Stimulated activated CD4-positive, alpha-beta T cell treated with anti-CD3 and anti-CD28 coated beads, Interleukin-12 subunit alpha, Interleukin-12 subunit beta, amount 100 ng/mL, for 24 hours (primary cell): ENCODE measurements around the gene ADCY10.
"Not testable (repeated sequence)": the region's sequence is repeated elsewhere in the genome, so short reads cannot be mapped to it uniquely, and the experiment has no call there.

ENCODE experiments used
- DNase-seq, 2 experiments: peaks; one replicate each; pipeline ENCODE4 v3.0.0-alpha.2; 2020; ENCODE audit warnings: low read depth in 2 of 2

Gene ADCY10

DNA sequence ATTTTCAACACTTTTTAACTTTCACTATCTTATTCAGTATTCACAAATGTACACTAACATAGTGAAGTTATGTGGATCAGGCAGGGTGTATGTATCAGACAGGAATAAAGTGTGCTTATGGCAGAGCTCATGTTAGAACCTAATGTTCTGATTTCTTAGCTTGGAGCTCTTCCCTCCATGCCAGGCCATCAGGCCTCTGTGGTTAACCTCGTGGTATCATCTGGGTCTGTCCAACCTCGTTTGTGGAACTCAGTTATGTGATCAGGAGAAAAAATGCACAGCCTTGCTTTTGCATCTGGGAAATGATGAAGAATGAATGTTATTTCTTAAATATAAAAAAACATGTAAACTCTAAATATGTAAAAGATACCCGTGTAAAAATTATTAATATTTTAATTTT, 105.2 kb downstream of the ADCY10 start:
- DNase-seq: no peak

DNA sequence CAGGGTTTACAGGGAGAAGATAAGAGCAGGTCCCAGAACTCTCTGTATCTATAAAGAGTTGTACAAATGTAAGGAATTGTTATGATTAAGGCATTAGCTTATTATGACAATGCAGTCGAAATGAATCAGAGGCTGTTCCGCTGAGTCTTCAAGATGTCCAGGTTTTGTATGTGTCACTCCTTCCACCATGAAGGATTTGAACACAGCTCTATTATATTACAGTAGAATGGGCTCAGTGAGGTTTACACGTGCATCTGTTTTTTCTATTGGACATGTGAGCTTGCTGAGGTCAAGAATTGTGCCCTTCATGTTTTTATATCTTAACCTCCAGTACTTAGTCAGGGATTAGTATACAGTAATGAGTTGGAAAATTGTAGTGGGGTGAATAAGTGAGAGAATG, 105.8 kb downstream of the ADCY10 start:
- DNase-seq: no peak

DNA sequence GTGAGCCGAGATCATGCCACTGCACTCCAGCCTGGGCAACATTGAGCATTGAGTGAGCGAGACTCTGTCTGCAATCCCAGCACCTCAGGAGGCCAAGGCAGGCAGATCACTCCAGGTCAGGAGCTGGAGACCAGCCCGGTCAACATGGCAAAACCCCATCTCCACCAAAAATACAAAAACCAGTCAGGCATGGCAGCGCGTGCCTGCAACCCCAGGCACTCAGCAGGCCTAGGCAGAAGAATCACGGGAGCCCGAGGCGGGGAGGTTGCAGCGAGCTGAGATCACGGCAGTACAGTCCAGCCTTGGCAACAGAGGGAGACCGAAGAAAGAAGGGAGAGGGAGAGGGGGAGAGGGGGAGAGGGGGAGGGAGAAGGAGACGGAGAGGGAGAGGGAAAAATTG, 107.3 kb downstream of the ADCY10 start:
- DNase-seq: not testable (repeated sequence)

DNA sequence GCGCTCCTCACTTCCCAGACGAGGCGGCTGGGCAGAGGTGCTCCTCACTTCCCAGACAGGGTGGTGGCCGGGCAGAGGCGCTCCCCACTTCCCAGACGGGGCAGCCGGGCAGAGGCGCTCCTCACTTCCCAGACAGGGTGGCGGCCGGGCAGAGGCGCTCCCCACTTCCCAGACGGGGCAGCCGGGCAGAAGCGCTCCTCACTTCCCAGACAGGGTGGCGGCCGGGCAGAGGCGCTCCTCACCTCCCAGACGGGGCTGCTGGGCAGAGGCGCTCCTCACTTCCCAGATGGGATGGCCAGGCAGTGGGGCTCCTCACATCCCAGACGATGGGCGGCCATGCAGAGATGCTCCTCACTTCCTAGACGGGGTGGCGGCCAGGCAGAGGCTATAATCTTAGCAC, 107.7 kb downstream of the ADCY10 start:
- not testable (repeated sequence) for DNase-seq

DNA sequence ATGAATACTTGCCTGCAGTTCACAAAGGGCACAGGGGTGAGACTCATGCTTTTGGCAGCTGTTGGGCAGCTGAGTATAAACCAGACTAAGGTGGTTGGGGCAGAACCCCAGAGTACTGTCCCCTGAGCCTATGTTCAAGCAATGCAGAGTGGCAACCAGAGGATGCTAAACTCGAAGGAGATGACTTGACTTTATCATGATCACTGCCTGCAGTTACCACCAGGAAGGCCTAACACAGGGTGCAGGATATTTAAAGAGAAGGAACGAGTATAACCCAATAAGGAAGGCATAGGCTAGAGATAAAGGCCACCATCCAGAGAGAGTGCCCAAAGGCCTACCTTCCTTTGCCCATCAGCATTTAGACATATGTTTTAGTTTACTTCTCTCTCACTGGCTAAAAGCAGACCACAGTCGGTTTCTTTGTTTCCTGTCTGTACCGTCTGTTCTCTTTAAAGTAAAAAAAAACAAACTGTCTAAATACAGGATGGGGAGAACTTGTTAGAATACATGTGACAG, 108.8 kb downstream of the ADCY10 start:
- DNase-seq: no peak

DNA sequence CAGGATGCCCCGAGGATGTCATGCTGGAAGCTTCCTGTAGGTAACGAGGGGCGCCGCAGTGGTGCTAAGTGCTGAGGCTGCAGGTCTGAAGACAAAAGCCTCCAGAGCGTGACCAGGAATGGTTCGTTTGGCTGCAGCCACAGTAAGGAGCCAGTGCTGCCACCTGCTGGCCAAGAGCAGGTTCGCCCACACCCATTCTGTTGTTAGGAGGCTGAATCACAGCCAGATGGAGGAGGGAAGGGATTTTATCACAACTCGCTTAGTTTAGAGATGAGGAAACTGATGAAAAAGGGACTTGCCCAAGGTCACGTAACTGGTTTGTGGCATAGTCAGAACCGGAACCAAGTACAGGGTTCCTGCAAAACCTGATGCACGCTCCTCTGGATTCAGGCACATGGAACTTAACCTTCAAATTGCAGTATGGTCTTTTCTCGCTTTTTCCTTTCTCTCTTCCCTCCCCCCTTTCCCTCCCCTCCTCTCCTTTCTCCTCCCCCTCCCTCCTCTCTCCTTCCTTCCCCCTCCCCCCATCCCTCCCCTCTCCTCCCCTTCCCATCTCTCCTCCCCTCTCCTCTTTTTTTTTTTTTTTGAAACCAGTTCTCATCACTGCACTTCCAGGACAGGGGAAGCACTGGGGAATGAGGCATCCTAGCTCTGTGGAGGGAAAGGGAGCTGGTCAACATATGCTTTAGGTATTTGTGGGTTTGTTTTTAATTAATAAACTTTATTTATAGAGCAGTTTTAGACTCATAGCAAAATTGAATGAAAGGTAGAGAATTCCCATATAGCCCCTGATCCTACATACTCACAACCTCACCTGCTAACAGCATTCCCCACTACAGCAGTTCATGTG, 110.4 kb downstream of the ADCY10 start:
- peak; percentile 77 to 92 for DNase-seq

DNA sequence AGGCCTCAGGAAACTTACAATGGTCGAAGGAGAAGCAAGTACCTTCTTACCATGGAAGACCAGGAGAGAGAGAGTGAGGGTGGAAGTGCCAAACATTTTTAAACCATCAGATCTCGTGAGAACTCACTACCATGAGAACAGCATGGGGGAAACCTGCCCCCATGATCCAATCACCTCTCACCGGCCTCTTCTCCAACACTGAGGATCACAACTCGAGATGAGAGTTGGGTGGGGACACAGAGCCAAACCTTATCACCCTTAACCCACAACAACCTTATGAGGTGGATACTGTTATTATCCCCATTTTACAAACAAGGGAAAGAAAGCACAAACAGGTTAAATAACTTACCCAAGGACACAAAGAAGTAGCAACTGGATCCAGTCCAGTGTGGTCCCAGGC, 111.7 kb downstream of the ADCY10 start:
- DNase-seq: no peak

DNA sequence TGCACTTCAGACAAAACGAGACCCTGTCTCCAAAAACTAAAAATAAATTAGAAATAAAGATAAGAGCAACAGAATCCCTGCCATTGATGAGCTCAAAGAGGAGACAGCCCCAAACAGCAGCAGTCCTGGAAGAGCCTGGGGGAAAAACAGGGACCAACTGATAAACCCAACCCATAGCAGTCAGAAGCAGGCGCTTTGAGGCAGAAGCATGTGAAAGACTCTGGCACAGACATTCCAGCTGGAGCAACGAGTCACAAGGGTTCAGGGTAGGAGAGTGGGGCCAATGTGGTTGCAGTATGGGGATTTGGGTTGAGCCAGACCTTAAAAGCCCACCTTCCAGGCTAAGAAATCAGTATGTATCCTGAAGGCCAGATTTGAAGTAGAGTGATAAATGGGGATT, 113.7 kb downstream of the ADCY10 start:
- no peak for DNase-seq

DNA sequence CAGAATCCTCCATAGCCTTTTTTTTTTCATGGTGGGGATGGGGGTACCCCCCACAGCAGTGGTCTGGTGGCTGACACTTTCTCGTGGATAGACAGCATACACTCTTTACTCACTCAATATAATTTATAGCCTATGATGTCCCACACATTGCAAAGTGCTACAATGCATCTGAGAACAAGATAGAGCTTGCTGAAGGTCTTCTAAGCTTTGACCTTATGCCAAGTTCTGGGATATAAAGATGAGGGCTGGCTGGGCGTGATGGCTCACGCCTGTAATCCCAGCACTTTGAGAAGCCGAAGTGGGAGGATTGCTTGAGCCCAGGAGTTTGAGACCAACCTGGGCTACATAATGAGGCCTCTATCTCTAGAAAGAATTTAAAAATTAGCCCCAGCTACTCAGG, 114.2 kb downstream of the ADCY10 start:
- DNase-seq: no peak

DNA sequence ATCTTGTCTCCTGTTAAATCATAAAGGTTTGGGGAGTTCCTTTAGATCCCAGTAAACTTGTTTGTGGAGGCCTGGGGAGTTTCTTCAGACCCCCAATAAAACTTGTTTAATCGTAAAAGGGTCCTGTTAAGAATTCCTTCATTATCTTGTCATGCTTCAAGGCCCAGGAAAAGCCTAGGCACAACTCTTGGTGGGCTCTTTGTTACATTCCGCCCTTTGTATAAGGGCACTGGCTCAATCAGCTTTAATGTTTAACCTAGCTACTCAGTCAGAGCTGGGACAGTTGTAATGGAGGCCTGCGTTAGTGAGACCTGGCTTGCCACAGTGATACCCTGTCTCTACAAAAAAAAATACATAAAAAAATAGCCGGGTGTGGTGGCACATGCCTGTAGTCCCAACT, 115.0 kb downstream of the ADCY10 start:
- DNase-seq: no peak

DNA sequence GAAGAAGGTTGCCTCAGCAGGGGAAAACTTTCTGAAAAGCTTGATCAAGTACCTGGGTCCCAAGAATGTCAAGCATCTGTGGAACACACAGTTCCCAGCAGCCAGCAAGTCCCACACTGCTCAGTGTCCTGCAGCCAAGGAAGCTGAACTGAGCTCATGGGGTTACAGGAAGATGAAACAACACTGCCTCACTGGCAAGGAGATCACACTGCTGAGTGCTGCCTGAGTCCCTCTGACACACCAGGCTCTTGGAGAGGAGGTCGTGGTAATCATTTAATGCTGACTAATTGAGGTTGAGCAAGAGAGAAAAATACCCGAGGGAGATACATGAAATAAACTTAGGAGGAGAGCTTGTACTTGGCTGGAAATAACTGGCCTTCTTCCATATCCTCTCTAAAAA, 116.9 kb downstream of the ADCY10 start:
- no peak for DNase-seq

DNA sequence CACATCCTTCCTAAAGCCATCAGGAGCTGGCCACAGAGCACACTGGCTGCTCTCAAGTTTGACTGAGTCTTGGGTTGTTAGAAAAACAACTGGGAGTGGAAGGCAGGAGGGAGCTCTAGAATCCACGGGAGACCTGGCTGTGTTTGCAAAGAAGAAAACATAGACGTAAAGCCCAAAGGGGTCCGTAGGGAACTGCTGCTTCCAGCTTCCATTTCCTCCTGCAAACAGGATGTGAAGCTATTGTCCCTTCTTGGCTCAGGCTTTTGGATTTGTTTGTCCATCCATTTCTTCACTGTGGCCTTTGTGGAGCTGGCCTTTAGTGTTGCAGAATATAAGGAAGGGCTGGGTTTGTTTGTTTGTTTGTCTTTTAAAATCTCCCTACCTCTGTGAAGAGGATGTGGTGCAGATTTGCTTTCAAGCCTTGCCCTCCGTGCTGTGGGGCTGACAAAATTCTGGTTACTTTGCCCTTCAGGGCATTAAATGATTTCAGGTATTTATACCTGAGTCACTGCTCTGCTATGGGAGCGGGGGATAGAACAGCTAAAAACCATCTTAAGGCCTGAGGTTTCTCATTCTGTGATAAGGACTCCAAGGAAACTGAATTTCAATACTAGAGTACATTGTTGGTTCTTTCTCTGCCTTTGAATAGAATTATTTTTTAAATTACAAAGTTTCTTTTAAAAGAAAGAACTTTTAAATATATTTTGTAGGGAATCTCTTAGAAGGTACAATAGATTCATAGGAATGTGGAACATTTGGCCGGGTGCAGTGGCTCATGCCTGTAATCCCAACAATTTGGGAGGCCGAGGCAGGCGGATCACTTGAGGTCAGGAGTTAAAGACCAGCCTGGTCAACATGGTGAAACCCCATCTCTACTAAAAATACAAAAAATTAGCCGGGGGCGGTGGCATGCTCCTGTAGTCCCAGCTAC, 117.9 kb downstream of the ADCY10 start:
- DNase-seq: no peak

DNA sequence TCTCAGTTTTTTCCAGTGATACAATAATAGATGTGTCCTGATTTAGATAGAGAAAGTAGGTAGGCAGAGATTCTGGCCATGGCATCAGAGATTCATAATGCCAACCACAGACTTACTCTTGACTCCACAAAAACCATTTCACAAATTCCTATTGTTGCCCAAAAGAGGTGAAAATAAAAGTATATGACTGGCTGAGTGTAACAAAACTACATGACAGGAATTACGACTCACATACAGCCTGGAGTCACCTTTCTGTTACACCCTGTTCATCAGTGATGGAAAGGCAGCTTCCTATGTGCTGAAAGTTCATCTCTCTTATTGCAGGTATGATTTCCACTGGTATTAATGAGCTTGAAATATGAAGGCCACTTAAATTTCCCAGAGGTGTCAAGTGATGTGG, 119.9 kb downstream of the ADCY10 start:
- no peak for DNase-seq

DNA sequence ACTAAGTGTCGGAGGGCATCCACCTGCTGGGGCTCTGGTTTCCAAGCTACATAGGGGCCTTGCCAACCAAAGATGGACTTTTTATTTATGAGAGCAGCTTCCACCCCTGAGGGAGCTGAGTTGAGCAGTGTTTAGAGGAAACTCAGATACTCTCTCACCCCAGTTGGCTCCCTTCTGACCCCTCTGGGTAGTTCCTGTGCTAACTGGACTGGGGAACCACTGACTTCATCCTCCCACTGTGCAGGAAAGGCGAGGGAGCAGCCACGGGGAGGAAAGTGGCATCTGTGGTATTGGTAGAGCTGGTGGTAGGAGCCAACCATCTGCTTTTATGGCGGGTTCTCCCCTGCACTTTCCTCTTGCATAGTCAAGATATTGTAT, 121.8 kb downstream of the ADCY10 start:
- DNase-seq: no peak

DNA sequence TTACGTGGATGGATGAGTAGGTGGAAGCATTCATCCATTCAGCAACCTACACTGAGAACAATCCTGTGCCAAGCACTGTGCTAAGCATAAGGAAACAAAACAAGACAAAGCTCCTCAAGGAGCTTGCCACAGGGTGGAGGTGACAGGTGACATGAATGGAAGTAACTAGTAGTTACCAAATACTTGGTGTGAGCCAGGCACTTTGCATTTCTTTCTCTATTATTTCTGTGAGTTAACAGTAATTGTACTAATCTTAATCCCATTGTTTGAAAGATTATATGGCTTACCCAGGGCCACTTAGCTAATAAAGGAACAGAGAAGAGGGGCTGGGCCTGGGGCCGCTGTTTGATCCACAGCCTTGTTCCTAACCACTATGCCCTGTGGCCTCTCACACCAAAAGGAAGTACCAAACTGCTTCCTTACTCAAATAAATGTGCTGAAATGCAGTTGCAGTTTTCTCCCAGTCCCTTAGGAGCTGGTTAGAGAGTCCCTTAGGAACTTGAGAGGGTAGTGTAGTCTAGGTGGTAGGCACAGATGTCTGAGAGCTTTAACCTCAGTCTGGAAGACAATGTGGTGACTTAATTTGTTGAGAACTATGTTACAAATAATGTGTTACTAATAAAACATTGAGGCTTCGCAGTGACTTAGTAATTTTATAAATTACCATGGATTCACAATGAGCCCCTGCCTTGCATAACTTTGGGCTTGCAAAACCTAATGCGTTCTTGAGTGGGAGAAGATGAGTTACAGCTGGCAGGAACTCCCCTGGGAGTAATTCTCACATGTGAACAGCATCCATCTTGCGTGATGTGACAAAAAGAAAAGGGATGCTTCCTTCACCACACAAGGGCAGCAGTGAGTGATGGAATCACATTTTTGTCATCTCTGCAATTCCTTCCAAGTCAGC, 122.4 kb downstream of the ADCY10 start:
- no peak for DNase-seq

DNA sequence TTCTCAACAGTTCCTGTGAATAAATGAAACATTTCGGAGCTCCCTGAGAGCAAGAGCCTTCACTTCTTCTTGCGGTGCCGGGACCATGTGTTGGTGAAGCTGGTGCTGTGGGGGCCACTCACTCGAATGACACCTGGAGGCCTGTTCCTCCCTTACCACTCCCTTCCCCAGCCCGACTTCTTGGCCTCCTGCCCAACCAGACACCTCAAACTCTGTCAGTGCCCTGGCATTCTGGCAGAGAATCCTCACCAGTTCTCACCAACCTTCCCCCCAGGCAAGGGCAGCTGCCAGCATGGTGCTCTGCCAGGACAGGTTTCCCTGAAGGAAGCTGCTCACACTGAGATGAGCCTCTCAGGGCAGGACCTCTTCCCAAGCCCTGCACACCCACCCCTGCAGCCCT, 123.8 kb downstream of the ADCY10 start:
- no peak for DNase-seq

DNA sequence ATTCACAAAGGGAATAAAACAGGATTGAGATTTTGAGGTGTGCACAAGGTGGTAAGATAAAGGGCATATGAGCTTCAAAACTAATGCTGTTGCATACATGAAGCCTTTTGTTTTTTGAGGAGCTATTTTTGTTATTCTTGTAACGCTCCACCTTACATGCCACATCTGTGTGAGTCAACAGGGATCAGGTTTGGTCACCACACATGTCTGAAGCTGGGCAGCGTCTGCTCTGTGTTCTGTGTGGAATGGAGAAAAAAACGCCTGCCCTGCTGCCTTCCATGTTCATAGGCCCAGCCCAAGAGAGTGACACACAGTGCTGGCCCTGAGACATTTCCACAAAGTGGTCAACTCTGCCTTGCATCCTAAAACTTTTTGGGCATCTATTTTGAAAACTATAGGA, 124.4 kb downstream of the ADCY10 start:
- no peak for DNase-seq

DNA sequence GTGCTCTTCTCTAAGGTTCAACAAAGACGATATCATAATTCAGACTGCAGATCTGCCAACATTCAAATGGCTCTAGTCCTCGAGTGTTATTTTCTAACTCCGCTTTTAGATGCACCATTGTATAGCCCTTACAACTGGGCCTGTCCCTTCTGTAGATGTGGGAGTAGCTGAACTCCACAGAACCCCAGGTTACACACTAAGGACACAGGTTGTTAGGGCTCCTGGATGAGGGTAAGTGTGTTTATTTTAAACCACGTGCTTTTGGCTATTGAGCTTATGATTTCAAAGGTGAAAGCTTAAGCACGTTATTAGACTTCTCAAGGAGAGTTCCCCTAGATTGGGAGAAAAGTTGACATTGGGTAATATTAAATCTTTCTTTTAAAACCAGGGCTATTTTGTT, 127.4 kb downstream of the ADCY10 start:
- DNase-seq: no peak

DNA sequence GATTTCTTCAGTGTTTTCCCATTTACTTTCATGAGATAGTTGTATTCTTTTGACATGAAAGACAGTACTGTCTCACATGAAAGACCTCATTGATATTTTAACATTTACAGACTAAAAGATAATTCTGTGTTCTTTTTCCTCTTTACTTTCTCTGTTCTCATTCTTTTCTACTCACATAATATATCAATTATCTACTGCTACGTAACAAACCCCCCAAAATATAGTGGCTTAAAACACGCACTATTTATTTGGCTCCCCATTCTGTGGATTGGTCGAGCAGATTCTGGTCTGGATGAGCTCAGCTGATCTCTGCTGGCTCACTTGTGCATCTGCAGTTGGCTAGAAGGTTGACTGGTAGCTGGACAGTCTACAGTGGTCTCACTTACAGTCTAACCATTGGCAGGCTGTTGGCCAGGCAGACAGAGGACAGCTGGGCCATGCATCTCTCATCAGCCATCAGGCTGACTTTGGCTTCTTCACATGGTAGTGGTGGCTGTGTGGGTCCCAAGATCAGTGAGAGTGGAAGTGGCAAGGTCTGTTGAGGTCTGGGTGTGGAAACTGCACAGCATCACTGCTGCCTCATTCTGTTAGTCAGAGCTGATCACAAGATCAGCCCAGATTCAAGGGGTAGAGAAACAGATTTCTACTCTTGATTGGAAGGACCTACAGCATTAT, 128.9 kb downstream of the ADCY10 start:
- no peak for DNase-seq

DNA sequence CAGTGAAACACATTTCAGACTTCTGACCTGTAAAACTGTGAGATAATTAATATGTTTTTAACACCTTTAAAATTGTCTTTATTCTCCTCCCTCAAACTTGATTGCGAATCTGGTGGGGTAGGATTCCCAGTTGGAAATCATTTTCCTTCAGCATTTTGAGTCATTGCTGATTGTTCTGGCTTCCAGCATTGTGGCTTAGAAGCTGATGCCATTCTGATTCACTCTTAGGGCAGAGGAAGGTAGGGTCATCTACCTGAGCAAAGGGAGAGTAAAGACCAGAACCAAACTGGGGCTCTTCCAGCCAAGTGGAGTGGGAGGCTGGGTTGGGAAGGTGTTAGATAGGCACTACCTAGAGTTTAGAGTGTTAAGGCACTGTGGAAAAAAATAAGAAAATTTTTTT, 131.0 kb downstream of the ADCY10 start:
- DNase-seq: no peak

DNA sequence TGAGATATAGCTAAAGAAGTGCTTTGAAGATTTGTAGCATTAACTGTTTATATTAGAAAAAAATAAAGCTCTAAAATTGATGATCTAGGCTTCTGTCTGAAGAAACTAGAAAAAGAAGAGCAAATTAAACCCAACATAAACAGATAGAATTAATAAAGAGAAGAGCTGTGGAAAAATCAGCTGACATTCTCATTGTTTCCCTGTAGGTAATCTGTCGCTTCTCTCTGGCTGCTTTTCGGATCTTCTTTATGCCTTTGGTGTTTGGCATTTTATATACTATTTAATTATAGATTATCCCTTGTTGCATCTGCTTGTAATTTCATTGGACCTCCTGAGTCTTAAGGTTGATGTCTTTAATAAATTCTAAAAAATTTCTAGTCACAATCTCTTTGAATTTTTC, 132.4 kb downstream of the ADCY10 start:
- DNase-seq: no peak
